GM18526 (cell line): ENCODE data around the gene NAPA.

Experiments
- POLR2A ChIP-seq: IDR thresholded peaks from 3 replicates; pipeline ENCODE4 v1.6.1; 2011; ENCODE audit not compliant: insufficient read length; ENCODE audit errors: extremely low read depth

The NAPA gene

GRCh38 chr19:47438793-47439220 is 76.1 kb downstream of the NAPA start:
- TF ChIP-seq POLR2A = no peak
